ENCODE measurements around the gene SYCN. TPM values are rescaled to one million over a fixed set of nuclear protein-coding genes. Genes with fewer than 3 reads are reported as not detected.

The SYCN gene
- total and polyA plus RNA-seq, 2 of the 8 experiments (the other 6 are each of a cell fraction or from before 2014, with no cell fraction given) = not detected

DNA sequence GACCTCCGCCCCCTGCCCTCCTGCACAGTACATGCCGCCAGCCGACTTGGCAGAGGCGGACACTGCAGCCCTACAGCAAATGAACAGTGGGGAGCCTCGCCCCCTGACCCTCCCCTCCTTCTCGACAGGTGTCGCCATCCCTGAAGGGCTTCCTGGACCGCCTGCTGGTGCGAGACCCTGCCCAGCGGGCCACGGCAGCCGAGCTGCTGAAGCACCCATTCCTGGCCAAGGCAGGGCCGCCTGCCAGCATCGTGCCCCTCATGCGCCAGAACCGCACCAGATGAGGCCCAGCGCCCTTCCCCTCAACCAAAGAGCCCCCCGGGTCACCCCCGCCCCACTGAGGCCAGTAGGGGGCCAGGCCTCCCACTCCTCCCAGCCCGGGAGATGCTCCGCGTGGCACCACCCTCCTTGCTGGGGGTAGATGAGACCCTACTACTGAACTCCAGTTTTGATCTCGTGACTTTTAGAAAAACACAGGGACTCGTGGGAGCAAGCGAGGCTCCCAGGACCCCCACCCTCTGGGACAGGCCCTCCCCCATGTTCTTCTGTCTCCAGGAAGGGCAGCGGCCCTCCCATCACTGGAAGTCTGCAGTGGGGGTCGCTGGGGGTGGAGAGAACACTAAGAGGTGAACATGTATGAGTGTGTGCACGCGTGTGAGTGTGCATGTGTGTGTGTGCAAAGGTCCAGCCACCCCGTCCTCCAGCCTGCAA is 25.6 kb downstream of the SYCN start:
- no peak overlapping the region for H2BK5ac ChIP-seq (ENCODE audit: low read depth, low read length)
- no peak overlapping the region for H2BK15ac ChIP-seq (ENCODE audit: low read length)
- no peak overlapping the region for H4K91ac ChIP-seq (replicated peaks; ENCODE audit: insufficient read length, low read length)
- no peaks in the 10 kb centered on the region for H3K79me2 ChIP-seq (ENCODE audit: control insufficient read depth in 1 of 2, insufficient read depth in 2 of 2, low read length in 2 of 2)
- no peaks in the 10 kb centered on the region for H3K9me3 ChIP-seq (ENCODE audit: insufficient read depth in 2 of 2, low read depth in 1 of 2, low read length in 1 of 2)
- FAIRE-seq = no peak
- no peak for DNase-seq (ENCODE audit: low read depth in 1 of 2, low spot score in 2 of 2)
- no peak overlapping the region for H3K14ac ChIP-seq (ENCODE audit: insufficient read length)
- no peak overlapping the region for H3K18ac ChIP-seq (ENCODE audit: extremely low read depth, low read length)
- H3K9ac ChIP-seq (replicated peaks in 1 of 4; ENCODE audit: extremely low read depth in 1 of 4, low read depth in 3 of 4, low read length in 3 of 4) = no peak overlapping the region
- H2BK120ac ChIP-seq (replicated peaks; ENCODE audit: low read depth, low read length) = no peak overlapping the region
- H3K4ac ChIP-seq (replicated peaks; ENCODE audit: insufficient read length, low read depth, low read length) = no peak overlapping the region
- no peak overlapping the region for H2BK12ac ChIP-seq (ENCODE audit: low read depth, low read length)
- no peak overlapping the region for H3K23ac ChIP-seq (ENCODE audit: insufficient read length)
- peaks cover 0 to 26% (median 7%) of the 10 kb centered on the region in 4 experiments; a peak in 3 of 8 replicates for H3K36me3 ChIP-seq (ENCODE audit: control insufficient read depth in 2 of 4, insufficient read depth in 4 of 4, low read length in 3 of 4)
- WGBS, 2 experiments (ENCODE audit: extremely low coverage in 1 of 2, insufficient coverage in 1 of 2, insufficient read length in 1 of 2, insufficient replicate concordance in 2 of 2, low coverage in 1 of 2, low lambda C conversion rate in 2 of 2, missing lambda C conversion rate in 1 of 2) = 93% methylated on average over 19 of the region's 30 CpGs; no CpG with 5 or more reads in 1 of the 2 experiments
- no peak overlapping the region for H2BK20ac ChIP-seq (ENCODE audit: low read length)
- no peaks in the 10 kb centered on the region for H3K23me2 ChIP-seq (ENCODE audit: low read depth, low read length)
- no peaks in the 10 kb centered on the region for H3K27me3 ChIP-seq (replicated peaks in 1 of 4; ENCODE audit: control insufficient read depth in 3 of 4, extremely low read depth in 1 of 4, insufficient read depth in 3 of 4, low read length in 3 of 4)
- no peak overlapping the region for H2AFZ ChIP-seq (ENCODE audit: low read length)
- no peaks in the 10 kb centered on the region for H3K79me1 ChIP-seq (ENCODE audit: low read depth, low read length)
- no peak overlapping the region; the same call in 1 of the 2 replicates for H4K8ac ChIP-seq (ENCODE audit: extremely low read depth, insufficient read depth, low read length)
- POLR2A ChIA-PET (ENCODE audit: partially characterized antibody) = no interaction called here
- no peaks in the 10 kb centered on the region for H3K4me1 ChIP-seq (replicated peaks in 1 of 4; ENCODE audit: control insufficient read depth in 3 of 4, insufficient read depth in 4 of 4, low read length in 3 of 4)
- H3K27ac ChIP-seq (ENCODE audit: low read depth, low read length) = no peak overlapping the region
- no peak overlapping the region for H3K4me3 ChIP-seq (ENCODE audit: extremely low read depth in 1 of 4, insufficient read depth in 2 of 4, low read depth in 3 of 4, low read length in 4 of 4)
- H3K4me2 ChIP-seq (ENCODE audit: insufficient read depth in 1 of 2, low read depth in 2 of 2, low read length in 2 of 2) = no peak overlapping the region
- no peak overlapping the region for H4K5ac ChIP-seq (ENCODE audit: insufficient read length, low read depth, low read length)
- CTCF ChIA-PET (ENCODE audit: partially characterized antibody) = interaction anchor here (5.1 kb wide), 1 partner anchor 9 kb away, joined by 33 read pairs; no protein-coding TSS in a partner anchor
- H2AK5ac ChIP-seq (ENCODE audit: low read depth, low read length) = no peak overlapping the region
- peaks cover 0 to 2% of the 10 kb centered on the region in 2 experiments for H4K20me1 ChIP-seq (replicated peaks in 1 of 2; ENCODE audit: control insufficient read depth in 1 of 2, insufficient read depth in 2 of 2, low read length in 2 of 2)
- H3K56ac ChIP-seq (replicated peaks; ENCODE audit: insufficient read length, low read depth, low read length) = no peak overlapping the region
- TF ChIP-seq HDAC2 (IDR thresholded peaks at IDR 0.05; ENCODE audit: borderline replicate concordance in 1 of 2, low read depth in 2 of 2, low read length in 2 of 2) (no peak), TAF7 (optimal IDR thresholded peaks at IDR 0.05; ENCODE audit: borderline replicate concordance, low read depth, low read length) (no peak), SIN3A (conservative IDR thresholded peaks at IDR 0.05 in 1 of 2, IDR thresholded peaks at IDR 0.05 in 1 of 2; ENCODE audit: low read depth in 1 of 2, low read length in 2 of 2) (no peak), ASH2L (IDR thresholded peaks at IDR 0.05; ENCODE audit: low read length) (no peak)

All from H1 (cell line).